HG02885 (cell line): Measurements from ENCODE around the gene RNF123.
A peak's percentile ranks its signal among the peaks of the same experiment; 100 is the strongest.

Experiments used
- ATAC-seq: cut with Tn5 transposase; IDR thresholded peaks from one replicate; pipeline ENCODE4 v1.9.1; 2021; ENCODE audit warnings: mild to moderate bottlenecking; ENCODE audit not compliant: unreplicated experiment, poor library complexity

RNF123 gene

DNA sequence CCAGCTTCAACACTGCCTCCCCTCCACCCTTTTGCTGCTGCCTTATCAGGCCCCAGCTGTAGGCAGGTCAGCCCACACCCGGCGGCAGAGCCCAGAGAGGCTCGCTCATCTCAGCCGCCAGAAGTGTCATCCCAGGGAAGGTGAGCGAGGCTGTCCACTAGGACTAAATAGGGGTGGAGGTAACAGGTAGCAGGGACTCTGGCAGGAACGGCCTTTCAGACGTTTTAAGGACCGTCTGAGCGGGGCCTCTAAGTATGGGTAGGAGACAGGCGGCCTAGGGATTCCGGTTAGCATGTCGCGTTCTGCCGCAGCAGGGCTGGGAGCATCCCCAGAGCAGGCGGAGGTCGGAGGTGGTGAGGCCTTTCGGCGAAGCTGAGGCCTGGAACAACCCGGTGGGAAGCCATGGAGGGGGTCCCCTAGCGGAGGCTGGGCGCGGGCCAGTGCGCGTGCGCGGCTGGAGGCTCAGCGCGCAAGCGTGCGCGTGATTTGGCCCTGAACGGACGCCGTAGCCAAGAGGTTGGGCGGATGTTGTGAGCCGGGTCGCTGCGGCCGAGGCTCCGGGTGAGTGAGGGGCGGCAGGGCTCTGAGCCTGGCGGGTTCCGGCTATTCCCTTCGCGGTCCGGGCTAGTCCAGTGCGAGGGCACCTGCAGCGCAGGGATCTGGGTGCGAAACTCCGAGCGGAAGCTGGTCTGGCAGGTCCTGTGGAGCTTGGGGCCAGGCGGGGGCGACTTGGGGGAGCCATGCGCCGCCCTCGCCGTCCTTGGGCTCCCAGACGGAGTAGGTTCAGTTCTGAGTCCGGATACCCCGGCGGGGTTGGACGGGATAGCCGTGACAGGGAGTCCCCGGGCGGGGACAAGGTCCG is at the start of gene RNF123, which contains the start of gene MST1:
Gene RNF123, plus strand, starts transcription at position 512 of the 862 bp plus-strand sequence. CDS start 1,609 bp downstream, outside the sequence.
Gene MST1, minus strand, starts transcription at position 429 of the 862 bp plus-strand sequence. CDS start 783 bp downstream, outside the sequence.
- peak; percentile 76 for ATAC-seq

DNA sequence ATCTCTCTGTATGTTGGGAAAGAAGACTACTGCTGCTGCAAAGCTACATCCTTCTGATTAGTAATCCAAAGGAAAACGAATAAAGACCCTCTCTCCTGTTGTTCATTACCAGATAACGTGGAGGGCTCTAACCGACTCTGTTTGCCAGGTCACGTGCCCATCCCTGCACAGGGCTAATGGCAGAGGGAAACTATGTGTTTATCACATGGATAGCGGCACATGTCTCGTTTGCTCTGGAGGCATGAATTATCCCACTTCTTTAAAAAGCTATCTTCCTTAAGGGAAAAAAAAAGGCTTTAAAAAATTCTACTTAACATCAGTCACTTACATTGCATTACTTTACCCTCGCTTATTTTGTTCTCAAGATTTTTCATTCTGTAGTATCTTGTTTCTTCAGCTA is 48.1 kb upstream of the RNF123 start:
- ATAC-seq, result no peak

DNA sequence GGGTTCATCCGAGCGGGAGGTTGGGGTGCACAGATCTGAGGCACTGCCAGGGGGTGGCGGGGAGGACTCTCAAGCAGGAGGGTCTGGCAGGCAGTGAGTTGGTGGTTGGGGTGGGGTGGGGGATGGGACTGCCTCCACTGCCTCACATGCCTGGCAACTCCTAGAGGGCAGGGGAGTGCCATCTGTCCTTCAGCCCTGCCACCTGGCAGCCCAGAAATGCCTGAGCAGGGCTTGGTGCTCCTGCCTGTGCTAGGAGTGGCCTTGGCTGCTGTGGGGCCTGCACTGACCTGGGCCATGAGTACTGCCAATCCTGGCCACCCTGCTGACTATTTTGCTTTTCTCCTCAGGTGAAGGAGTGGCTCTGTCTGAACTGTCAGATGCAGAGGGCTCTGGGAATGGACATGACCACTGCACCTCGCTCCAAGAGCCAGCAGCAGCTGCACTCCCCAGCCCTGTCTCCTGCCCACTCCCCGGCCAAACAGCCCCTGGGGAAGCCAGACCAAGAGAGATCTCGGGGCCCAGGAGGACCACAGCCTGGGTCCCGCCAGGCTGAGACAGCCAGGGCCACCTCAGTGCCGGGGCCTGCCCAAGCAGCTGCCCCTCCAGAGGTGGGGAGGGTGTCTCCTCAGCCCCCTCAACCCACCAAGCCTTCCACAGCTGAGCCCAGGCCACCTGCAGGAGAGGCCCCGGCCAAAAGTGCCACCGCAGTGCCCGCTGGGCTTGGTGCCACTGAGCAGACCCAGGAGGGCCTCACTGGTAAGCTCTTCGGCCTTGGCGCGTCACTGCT is 47.2 kb upstream of the RNF123 start:
- no peak for ATAC-seq

DNA sequence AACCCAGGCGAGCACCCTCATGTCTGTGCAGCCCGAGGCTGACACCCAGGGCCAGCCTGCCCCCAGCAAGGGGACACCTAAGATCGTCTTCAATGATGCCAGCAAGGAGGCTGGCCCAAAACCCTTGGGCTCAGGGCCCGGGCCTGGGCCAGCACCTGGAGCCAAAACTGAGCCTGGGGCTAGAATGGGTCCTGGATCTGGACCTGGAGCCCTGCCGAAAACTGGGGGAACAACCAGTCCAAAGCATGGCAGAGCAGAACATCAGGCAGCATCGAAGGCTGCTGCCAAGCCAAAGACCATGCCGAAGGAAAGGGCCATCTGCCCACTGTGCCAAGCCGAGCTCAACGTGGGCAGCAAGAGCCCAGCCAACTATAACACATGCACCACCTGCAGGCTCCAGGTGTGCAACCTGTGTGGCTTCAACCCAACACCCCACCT is 46.6 kb upstream of the RNF123 start:
- ATAC-seq, result no peak

DNA sequence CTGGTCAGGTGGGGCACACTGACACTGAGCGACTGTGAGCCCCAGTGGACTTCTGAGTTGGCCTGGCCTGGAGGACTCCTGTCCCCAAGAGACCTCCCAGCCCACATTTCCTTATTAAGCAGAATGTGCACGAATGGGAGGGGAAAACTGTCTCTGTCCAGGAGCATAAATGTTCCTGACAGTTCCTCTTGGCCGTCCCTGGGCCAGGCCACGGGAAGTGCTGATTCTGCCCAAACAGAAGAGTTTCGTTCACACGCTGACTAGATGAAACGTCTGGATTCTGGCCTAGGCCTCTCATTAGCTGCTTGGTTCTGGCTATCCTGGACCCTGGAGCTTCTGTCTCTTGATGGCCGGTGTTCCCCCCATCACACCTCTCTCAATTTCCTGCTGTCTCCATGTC is 44.7 kb upstream of the RNF123 start:
- no peak for ATAC-seq

DNA sequence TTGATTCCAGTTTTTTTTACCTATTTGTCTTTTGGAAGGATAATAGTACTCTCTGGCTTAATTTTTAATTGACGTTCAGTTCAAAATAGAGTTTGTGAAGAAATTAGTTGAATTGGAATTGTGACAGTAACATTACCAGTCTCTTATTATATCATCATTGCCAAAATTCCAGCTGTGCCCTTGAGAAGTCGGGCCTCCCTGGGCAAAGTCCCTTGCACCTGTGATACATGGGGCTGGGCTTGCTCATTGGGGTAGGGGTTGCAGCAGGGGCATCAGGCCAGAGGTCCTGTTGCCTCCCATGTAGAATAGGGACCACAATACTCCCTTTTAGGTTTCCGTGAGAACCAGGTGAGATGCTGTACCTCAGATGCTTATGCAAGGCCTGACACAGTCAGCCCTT is 43.1 kb upstream of the RNF123 start:
- ATAC-seq, result no peak

DNA sequence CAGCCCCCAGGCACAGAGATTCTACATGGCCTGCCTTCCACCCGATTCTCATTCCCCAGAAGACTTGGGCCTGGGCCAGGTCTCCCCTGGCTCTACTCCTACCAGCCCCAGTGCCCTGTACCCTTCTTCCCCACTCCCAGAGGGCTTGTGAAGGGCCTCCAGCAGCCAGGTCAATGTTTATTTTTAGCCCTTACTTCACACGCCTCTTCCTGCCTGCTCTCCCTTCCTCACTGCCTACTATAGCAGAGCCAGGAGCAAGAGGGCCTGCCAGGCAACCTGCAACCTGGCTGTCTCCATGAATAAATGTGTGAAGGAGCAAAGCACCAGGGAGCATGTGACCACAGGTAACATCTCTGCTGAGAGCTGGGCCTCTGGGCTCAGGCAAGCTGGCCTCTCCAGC is 41.6 kb upstream of the RNF123 start:
- ATAC-seq, result no peak

DNA sequence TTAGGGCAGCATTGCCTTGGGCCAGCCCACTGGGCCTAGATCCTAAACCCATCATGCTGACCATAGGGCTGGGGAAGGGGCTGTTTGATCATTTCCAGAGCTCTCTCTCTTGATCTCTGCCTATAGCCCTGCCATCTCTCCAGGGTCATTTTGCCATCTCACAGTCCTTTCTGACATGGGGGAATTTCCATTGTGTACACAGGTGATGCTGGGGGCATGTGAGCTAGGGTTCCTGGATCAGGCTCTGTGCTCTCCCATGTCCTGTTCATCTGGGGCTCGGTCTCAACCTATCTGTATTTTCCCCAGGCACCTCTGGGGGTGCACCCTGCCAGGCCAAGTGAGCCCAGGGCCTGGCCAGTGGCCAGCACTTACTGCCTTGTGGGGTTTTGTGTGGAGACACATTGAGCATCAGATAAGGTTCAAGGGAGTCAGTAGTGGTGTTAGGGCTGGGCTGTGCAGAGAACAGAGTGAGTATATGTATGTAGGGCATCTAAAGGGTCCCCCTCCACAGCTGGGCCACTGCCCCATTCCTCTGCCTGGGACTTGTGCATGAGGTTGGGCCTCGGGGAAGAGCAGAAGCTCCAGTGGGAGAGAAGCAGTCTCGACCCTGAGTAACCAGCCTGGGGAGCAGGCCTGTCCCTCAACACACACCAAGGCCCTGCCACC is 40.9 kb upstream of the RNF123 start:
- no peak for ATAC-seq

DNA sequence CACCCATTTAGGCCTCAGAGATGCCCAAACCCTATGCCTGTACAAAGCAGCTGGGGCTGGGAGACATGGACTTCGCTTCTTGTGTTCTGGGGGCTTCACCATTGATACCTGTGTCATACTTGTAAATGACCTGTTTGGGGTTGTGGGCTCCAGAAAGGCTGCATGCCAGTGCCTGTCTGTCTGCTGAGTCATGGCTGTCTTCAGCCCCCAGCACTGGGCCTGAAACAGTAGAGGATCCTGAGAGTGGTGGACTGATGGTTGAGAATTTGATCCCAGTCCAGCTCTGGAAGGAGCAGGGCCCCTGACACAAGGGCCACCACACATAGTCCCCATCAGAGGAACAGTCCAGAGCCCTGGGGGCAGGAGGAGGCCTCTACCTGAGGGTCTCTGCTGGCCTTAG is 39.8 kb upstream of the RNF123 start:
- ATAC-seq, result no peak

DNA sequence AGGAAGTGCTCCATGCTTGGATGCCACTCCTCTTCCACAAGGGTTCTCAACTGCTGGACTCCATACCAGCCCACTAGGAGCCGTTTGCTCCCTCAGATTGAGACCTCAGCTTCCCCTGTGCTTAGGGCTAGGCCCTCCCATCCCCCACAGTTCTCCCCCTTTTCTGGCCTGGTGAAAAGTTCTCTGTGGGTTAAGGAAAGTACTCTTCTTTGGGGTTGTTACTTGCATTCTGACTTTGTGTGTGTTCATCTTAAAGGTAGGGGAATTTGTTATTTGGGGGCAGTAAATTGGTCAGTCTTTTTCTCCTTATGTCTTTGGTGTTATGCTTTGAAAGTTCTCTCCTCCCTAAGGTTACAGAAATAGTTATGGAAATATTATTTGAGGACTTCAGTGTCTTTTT is 39.2 kb upstream of the RNF123 start:
- ATAC-seq, result no peak

DNA sequence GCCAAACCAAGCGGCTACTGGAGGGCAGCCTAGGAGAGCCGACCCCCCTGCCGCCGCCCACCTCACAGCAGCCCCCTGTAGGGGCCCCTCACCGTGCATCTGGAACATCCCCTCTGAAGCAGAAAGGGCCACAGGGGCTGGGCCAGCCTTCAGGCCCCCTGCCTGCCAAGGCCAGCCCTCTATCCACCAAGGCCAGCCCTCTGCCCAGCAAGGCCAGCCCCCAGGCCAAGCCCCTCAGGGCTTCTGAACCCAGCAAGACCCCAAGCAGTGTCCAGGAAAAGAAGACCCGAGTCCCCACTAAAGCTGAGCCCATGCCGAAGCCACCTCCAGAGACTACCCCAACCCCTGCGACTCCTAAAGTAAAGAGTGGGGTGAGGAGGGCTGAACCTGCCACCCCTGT is 38.7 kb upstream of the RNF123 start:
- ATAC-seq, result no peak

DNA sequence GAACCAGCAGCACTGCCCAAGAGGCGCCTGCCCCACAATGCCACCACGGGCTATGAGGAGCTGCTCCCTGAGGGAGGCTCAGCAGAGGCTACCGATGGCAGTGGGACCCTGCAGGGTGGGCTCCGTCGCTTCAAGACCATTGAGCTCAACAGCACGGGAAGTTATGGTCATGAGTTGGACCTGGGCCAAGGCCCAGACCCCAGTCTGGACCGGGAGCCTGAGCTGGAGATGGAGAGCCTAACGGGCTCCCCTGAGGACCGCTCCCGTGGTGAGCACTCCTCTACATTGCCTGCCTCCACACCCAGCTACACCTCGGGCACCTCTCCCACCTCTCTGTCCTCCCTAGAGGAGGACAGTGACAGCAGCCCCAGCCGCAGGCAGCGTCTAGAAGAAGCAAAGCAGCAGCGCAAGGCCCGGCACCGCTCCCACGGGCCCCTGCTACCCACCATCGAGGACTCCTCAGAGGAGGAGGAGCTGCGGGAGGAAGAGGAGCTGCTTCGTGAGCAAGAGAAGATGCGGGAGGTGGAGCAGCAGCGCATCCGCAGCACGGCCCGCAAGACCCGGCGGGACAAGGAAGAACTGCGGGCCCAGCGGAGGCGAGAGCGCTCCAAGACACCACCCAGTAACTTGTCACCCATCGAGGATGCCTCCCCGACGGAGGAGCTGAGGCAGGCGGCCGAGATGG is 37.0 kb upstream of the RNF123 start:
- no peak for ATAC-seq

DNA sequence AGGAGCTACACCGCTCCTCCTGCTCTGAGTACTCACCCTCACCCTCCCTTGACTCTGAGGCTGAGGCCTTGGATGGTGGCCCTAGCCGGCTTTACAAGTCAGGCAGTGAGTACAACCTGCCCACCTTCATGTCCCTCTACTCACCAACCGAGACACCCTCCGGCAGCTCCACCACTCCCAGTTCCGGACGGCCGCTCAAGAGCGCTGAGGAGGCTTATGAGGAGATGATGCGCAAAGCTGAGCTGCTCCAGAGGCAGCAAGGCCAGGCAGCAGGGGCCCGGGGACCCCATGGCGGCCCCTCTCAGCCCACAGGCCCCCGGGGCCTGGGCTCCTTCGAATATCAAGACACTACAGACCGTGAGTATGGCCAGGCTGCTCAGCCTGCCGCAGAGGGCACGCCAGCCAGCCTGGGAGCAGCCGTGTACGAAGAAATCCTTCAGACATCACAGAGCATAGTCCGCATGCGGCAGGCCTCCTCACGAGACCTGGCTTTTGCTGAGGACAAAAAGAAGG is 36.4 kb upstream of the RNF123 start:
- no peak for ATAC-seq

DNA sequence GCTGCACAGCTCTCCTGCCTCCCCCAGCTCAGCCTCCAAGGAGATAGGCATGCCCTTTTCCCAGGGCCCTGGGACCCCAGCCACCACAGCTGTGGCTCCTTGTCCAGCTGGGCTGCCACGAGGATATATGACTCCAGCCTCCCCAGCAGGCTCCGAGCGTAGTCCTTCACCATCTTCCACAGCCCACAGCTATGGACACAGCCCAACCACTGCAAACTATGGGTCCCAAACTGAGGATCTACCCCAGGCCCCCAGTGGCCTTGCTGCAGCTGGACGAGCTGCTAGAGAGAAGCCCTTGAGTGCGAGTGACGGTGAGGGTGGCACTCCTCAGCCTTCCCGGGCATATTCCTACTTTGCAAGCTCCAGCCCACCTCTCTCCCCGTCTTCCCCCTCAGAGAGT is 35.7 kb upstream of the RNF123 start:
- no peak for ATAC-seq

DNA sequence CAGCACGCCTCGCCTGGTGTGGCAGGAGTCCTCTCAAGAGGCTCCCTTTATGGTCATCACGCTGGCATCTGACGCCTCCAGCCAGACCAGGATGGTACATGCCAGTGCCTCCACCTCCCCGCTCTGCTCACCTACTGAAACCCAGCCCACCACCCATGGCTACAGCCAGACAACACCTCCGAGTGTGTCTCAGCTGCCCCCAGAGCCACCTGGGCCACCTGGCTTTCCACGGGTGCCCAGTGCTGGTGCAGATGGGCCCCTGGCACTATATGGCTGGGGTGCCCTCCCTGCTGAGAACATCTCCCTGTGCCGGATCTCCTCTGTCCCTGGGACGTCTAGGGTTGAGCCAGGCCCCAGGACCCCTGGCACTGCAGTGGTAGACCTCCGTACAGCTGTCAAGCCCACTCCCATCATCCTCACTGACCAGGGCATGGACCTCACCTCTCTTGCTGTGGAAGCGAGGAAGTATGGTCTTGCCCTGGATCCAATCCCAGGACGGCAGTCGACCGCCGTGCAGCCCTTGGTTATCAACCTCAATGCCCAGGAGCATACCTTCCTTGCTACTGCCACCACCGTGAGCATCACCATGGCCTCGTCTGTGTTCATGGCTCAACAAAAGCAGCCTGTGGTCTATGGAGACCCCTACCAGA is 35.1 kb upstream of the RNF123 start:
- ATAC-seq, result no peak

DNA sequence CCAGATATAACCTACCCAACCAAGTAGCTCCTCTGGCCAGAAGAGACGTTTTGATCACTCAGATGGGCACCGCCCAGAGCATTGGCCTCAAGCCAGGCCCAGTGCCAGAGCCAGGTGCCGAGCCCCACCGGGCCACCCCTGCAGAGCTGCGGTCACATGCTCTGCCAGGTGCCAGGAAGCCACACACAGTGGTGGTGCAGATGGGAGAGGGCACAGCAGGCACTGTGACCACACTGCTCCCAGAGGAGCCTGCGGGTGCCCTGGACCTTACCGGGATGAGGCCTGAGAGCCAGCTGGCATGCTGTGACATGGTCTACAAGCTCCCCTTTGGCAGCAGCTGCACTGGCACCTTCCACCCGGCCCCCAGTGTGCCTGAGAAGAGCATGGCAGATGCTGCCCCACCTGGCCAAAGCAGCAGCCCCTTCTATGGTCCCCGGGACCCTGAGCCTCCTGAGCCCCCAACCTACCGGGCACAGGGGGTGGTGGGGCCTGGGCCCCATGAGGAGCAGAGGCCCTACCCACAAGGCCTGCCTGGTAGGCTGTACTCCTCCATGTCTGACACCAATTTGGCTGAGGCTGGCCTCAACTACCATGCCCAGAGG is 34.3 kb upstream of the RNF123 start:
- no peak for ATAC-seq

DNA sequence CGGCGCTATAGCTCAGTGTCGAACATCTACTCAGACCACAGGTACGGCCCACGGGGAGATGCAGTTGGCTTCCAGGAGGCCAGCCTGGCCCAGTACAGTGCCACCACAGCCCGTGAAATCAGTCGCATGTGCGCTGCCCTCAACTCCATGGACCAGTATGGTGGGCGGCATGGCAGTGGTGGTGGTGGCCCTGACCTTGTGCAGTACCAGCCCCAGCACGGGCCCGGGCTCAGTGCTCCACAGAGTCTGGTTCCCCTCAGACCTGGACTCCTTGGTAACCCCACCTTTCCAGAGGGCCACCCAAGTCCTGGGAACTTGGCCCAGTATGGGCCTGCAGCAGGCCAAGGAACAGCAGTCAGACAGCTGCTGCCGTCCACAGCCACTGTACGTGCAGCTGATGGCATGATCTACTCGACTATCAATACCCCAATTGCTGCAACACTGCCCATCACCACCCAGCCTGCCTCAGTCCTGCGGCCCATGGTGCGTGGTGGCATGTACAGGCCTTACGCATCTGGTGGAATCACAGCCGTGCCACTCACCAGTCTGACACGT is 33.5 kb upstream of the RNF123 start:
- no peak for ATAC-seq

DNA sequence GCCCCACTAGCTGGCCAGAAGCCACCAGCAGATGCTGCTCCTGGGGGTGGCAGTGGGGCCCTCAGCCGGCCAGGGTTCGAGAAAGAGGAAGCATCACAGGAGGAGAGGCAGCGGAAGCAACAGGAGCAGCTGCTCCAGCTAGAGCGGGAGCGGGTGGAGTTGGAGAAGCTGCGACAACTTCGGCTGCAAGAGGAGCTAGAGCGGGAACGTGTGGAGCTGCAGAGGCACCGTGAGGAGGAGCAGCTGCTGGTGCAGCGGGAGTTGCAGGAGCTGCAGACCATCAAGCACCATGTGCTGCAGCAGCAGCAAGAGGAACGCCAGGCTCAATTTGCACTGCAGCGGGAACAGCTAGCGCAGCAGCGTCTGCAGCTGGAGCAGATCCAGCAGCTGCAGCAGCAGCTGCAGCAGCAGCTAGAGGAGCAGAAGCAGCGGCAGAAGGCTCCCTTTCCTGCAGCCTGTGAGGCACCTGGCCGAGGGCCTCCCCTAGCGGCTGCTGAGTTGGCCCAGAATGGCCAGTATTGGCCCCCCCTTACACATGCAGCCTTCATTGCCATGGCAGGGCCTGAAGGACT is 32.7 kb upstream of the RNF123 start:
- no peak for ATAC-seq
